Renal cortex interstitium (tissue), 11 donors: Measurements from ENCODE around the gene IFT27. TPM values are rescaled to one million over a fixed set of nuclear protein-coding genes. Genes with fewer than 3 reads are reported as not detected.
"Not testable (repeated sequence)": the region's sequence is repeated elsewhere in the genome, so short reads cannot be mapped to it uniquely, and the experiment has no call there.

Source experiments
- DNase-seq, 11 donors: peaks; one replicate each; pipeline ENCODE4 v3.0.0-alpha.2; 2013; ENCODE audit warnings: low read depth in 9 of 11, low spot score in 4 of 11; ENCODE audit errors: extremely low read depth in 1 of 11
- polyA plus RNA-seq, 3 donors: library from polyadenylated mRNA; unstranded; fragments of 120-200 nt; gene quantifications; one replicate each; pipeline ENCODE4 v1.2.1, GENCODE V29; 2013; ENCODE audit not compliant: insufficient read length in 3 of 3

The IFT27 gene
- polyA plus RNA-seq, 3 donors, result 50.2 to 56.1 (median 52.8) TPM

DNA sequence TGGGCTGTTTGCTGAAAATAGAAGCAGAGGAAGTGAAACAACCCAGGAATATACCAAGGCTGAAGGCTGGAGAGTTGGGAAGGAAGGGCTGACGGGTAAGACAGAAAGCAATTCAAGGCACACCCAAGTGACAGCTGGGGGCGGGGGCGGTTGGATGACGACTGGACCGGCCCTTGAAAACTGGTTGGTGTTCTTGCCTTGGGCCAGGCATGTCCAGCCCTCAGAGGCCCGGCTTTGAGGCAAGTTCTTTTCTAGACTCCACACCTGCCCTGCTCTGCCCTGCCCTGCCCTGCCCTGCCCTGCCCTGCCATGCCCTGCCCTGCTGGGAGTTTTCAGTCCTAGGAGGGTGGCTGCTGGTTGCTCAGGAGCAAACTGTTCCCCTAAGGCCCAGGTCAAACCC, 38.1 kb downstream of the IFT27 start:
- DNase-seq, result no peak

DNA sequence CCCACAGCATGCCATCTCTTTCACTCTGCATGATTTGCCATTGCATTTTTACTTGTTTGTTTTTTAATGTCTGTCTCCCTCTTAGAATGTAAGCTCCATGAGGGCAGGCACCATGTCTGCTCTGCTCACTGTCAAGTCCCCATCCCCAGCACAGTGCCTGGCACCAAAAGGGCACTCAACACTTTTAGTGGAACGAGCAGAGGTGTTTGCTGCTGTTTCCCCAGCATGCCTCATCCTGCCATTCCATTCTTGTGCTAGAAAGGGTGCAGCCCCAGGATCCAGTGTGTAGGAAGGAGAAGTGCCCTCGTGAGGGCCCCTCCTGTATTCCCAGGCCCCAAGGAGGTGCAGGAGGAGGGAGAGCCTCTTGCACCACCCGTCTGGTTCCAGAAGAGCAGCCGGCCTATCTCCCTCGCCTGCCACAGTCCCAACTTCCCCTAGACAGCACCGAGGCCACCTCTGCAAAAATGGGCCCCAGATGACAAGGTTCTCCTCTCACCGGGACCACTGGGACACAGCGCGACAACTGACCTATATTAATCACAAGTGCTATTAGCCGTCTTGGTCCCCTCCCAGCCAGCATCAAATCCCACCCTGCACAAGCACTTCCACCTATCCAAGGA, 39.1 kb downstream of the IFT27 start:
- DNase-seq, result no peak

DNA sequence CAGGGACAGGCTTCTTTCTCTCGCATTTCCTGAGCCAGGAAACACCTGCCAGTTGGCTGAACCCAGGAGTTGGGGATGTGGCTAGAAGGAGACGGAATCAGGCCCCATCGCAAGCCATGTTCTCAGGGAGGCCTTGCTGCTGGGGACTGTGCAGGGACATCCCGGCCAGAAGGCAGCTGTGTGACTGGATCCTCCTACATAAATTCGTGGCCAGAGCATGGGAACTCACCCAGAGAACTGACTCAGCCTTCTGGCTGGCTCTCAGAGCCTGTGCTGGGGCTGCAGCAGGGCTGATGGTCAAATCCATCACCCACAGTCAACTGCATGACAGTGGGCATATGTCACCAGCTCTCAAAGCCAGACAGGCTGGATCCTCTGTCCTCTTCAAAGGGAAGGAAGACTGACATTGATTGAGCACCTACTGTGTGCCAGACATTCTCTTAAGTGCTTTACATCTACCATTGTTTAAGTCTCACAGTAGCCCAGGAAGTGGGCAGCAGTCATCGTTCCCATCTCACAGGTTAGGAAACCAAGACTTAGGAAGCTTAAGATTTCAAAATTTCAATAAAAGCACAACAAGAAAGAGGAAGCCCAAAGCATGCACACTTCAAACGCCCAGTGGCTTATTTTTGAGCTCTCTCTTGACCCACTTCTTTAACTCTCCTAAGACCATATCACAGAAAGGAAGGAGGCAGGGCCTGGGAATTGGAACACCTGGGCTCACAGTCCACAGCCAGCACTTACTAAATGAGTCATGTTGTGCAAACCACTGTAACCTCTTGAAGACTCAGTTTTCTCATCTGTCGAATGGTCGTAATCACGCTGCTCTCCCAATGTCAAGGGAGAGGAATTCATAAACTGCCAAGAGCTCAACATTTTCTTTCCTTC, 41.5 kb downstream of the IFT27 start:
- no peak for DNase-seq

DNA sequence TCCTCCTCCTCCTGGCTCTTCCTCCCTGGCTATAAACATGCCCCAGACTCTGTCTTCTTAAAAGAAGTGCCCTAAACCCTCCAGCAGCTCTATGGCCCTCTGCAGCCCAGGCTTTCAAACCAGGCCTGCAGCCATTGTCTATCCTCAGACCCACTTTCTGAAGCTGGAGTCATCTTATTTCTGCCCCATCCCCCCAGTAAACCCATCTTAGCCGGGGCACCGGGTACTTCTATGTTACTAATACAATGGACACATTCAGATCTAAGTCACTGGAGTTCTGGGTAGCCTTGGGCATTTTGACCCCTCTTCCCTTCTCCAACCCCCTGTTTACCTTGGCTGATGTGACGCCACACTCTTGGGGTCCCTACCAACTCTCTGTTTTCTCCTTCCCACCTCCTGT, 42.6 kb downstream of the IFT27 start:
- DNase-seq, result no peak

DNA sequence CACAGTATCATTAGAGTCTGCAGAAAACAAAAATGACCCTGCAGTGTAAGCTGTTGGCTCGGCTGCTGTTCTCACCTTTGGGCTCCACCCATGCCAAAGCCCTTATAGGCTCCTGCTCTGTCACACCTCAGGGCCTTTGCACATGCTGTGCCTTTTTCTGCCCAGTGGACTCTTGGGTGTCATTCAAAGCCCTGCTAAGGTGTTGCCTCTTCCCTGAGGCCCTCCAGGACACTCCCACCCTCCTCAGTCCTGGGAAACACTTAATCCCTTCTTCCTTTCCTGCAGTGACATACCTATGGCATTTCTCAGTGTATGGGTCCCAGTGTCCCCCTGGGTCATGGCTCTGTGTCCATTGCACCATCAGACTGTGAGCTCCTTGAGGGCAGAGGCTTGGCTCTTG, 43.3 kb downstream of the IFT27 start:
- no peak for DNase-seq

DNA sequence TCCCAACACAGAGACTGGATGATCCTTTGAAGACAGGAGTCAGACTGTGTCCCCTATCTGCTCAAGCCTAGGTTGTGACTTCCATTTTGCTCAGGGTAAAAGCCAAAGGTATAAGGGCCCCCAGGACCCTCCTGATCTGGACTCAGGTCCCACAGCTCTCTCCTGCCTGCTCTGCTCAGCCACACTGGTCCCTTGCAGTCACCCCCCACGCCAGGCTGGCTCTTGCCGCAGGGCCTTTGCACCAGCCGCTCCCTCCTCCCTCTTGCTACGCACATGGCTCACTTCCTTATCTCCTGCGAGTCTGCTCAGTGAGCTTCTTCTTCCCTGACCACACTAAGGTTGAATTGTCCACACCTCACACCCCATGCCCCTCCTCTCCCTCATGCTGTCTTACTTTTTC, 44.0 kb downstream of the IFT27 start:
- no peak for DNase-seq

DNA sequence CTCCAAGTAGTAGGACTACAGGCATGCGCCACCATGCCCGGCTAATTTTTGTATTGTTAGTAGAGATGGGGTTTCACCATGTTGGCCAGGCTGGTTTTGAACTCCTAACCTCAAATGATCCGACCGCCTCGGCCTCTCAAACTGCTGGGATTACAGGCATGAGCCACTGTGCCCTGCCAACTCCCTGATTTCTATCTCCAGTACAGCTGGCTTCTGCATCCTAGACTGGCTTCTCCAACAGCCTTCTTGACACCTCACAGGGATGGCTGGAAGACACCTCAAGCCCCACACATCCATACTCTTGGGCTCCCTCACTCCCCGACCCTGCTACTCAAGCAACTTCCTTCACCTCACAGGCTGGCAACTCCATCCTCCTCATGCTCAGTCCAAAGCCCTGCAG, 44.6 kb downstream of the IFT27 start:
- not testable (repeated sequence) for DNase-seq

DNA sequence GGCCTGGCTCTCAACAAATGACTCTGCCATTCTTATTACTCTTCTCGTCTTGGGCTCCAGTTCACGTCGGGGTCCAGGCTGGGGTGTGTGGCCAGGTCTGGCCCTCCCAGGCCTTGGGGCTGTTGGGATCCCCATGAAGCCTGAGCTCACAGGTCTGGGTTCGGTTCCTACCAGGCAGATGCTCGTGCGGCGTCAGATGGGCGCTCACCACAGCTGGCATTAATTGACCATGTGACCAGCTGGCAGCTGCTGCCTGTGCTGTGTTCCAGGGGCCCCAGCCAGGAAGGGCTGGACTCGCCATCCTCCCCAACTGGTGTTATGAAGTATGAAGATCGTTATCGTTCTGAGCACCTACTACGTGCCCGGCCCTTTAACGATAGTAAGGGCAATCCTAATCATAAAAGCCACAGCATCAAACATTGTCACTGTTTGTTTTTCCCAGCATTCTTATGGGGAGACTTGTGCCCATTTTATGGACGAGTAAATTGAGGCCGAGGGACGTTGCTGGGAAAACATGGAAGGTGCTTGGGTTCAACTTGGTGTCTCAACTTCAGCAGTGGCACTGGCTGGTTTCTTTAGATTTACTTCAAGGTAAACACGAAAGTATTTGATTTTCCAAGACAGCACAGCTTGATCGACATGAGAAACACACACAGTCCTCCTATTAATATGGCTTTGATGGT, 45.6 kb downstream of the IFT27 start:
- DNase-seq, result no peak

DNA sequence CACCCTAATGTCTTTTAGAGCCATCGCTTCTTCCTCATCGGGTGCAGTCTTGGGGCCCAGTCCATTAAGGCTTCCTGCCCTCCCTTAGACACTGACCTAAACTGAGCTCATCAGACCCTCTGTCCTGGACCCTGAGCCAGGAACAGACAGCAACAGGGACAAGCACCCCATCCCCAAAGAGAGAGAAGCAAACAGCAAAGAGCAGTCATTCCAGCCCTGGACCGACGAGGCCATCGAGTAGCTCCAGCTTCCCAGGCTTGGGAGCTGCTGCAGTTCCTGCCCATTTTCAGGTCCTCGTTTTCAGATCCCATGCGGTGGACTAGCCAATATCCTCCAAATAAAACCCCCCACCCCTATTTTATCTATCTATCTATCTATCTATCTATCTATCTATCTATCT, 46.6 kb downstream of the IFT27 start:
- no peak for DNase-seq

DNA sequence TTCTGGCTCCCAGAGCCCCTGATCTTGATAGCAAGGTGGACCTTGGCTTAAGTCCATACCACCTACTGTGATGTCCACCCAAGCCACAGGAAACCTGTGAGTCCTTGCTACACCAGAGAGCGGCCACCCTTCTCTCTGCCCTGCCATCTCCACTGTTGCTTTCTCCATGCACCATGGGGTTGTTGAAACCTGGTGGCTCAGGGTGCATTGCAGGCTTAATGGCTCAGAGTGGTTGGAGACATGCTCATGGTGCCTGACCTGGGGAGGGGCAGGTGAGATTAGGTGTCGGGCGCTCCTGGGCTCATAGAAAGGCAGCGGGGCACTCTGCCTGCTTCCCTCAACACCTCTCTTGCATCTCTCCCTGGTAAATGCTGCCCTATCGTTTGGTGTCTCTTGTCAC, 47.4 kb downstream of the IFT27 start:
- DNase-seq, result no peak

DNA sequence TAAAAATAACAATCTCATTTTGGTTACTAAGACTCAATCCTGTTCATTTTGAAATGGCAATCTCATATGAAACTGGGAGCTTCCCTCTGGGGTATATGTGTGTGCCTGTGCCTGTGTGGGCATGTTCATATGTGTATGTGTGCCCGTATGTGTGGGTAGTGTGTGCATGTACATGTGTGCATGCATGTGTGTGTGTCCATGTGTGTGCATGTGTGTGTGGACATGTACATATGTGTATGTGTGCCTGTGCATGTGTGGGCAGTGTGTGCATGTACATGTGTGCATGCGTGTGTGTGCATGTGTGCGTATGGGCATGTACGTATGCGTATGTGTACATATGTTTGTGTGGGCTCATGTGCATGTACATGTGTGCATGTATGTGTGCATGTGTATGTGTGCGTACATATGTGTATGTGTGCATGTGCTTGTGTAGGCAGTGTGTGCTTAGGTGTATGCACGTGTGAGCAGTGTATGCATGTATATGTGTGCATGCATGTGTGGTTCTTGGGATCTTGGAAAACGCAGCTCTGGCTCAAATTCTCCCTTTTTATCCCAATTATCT, 47.9 kb downstream of the IFT27 start:
- no peak for DNase-seq

DNA sequence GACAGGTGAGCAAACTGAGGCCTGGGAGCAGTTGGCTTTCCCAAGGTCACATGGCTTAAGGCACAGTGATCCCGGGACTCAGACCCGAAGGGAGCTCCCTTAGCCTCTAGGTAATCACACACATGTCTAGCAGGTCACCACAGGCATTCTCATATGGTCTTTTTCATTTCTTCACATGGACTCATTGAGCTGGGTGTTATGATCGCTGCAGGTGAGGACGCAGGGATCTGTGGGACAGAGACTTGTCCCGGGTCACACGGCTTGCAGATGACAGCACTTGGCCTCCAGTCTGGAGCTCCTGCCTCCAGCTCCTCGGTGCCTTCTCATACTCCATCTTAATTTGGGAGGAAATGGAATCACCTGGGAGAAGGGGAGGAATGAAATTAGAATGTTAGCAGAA, 48.8 kb downstream of the IFT27 start:
- DNase-seq, result no peak

DNA sequence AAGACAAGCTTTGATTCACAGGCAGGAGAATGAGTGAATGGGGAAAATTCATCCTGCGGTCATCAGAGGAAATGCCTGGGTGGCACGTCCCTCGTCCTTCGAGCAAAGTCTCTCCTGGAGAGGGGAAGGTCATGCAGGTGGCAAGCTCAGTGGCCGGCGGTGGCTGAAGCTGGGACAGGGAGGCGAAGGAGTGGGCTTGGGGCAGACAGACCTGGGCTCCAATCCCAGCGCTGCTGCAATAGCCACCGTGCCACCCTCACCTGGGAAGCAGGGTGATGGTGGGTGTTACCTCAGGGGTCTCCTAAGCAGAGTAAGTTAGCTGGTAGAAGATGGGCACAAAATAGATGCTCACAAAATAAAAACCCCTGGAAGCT, 49.9 kb downstream of the IFT27 start:
- peak in 1 of 11 donors; percentile 5 for DNase-seq

DNA sequence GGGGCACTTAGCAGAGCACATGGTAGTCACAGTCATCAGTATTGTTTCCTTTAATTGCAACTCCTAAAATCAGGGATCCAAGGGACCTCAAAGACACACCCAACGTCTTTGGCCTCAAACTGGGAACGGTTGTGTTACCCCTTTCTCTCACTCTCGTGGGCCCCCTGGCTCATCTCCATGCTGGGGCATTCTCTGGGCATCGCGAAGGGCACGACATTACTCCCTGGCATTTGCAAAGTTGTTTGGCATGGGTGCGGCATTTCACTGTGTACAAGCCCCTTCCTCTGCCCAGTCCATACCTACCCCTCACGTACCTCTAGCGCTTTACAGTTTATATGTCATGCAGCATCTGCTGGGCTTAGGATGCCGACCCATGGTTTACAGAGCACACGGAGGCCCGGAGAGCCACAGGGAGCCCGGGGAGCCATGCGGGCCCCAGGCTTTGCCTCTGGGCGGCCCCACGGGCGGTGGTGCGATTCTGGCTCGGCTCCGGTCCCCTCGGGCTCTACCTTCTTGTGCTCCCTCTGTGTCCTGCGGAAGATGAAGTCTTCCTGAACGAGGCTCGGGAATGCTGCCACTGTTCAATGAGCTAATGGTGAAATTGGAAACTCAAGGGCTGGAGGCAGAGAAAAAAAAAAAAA, 50.4 kb downstream of the IFT27 start:
- no peak for DNase-seq

DNA sequence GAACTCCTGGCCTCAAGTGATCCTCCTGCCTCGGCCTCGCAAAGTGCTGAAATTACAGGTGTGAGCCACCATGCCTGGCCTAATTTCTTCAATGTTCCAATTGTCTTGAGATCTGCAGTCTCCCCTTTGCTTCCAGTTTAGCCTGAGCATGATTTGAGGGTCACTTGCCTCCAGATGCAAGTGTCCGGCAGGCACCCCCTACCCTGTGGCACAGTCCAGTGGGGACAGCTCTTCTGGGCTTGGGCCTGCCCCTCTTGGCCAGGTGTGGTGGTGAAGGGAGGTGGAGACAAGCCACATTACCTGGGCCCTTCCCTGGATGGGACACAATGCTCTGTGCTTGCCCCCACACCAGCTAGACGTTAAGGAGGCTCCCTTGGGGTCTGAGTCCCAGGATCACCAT, 51.1 kb downstream of the IFT27 start:
- no peak for DNase-seq

DNA sequence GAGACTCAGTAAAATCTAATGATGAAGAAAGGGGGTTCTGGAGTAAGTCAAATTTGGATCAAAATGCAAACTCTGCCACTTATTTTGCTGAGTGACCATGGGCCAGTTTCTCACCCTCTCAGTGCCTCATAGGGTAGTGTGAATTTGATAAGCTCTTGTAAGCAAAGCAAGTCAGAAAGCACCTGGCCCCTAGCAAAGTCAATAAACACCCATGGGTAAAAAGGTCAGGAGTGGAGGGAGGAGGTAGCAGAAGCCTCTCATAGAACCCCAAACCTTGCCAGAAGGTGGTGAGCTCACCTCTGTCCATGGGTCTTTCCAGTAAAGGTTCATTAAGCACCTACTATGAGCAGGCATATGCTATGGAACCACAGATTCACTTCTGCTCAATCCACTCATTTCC, 53.9 kb downstream of the IFT27 start:
- no peak for DNase-seq

DNA sequence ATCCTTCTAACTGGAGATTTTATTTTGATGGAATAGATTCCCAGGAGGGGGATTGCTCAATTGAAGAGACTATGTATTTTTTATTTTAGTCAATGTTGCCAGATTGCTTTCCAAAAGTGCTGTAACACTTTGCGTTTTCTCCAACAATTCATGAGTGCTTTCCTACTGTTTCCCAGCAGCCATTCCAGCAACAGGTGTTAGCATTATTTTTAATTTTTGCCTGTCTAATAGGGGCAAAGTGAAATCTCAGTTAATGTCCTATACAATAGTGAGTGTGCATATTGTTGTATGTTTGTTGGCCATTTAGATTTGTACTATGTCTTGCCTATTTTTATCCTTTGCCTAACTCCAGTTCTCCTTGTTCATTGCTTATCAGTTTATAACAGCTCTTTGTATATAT, 60.3 kb downstream of the IFT27 start:
- DNase-seq, result no peak

DNA sequence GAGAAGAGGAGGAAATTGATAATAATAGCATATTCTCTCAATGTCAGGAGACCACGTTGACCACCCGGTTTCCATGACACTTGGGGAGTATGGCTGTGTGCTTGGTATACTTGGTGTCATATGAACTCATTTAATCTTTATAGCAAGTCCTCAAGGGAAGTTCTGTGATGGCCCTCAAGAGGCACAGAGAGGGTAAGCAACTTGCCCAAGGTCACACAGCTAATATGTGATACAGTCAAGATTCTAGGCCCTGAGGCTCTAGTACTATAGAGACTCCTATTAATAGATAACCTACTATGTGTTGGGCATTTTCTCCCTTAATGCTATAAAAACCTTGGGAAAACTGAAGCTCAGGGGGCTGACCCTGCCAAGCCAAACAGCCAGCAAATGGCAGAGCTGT, 61.8 kb downstream of the IFT27 start:
- DNase-seq, result no peak

DNA sequence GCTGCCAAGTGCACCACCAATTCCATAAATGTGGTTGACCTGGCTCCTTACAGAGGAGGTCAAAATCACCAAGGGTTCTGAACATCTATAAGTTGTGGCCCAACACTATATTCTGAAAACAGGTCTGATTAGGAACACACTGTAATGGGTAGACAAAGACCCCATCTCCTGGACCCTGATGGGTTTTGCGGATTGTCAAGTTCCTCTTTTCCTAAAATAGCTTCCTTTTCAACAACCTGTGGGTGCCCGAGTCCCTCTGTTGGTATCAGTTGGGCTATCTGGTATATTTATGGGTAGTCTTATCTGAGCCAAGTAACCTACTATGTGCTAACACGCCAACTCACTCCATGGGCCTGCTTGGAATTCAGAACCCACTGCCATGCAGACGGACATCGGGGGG, 62.5 kb downstream of the IFT27 start:
- no peak for DNase-seq
